Measurements from ENCODE around the gene ANKRD23. TPM values are rescaled to one million over a fixed set of nuclear protein-coding genes. Genes with fewer than 3 reads are reported as not detected.

The ANKRD23 gene
- polyA plus RNA-seq, 1 donor from 2014 or later, result 12.1 TPM

DNA sequence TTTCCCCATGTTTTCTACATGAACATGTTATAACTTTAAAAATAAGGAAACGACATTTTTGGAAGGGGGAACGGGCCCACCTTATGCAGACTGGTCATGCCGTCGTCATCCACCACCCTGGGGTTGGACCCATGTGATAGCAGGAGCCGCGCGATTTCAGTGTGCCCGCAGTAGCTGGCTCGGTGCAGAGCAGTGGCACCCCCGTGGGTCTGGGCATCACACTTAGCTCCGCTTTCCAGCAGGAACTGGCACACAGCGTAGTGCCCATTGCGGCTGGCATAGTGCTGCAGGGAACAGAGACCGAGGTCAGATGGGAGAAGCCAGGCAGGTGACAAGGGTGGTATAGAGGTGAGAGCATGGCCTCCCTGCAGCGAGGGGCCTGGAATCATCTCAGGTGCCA is 9.5 kb upstream of the ANKRD23 start:
- TF ChIP-seq RAD21 (conservative IDR thresholded peaks at IDR 0.05) (no peak), EP300 (conservative IDR thresholded peaks at IDR 0.05; ENCODE audit: poor library complexity, severe bottlenecking) (no peak), MXI1 (conservative IDR thresholded peaks at IDR 0.05; ENCODE audit: poor library complexity, severe bottlenecking) (no peak), CTCF (IDR thresholded peaks at IDR 0.05; ENCODE audit: poor library complexity, severe bottlenecking) (no peak), TAF1 (IDR thresholded peaks at IDR 0.05; ENCODE audit: low read depth) (no peak)
- TF ChIP-seq, protein P1, sequence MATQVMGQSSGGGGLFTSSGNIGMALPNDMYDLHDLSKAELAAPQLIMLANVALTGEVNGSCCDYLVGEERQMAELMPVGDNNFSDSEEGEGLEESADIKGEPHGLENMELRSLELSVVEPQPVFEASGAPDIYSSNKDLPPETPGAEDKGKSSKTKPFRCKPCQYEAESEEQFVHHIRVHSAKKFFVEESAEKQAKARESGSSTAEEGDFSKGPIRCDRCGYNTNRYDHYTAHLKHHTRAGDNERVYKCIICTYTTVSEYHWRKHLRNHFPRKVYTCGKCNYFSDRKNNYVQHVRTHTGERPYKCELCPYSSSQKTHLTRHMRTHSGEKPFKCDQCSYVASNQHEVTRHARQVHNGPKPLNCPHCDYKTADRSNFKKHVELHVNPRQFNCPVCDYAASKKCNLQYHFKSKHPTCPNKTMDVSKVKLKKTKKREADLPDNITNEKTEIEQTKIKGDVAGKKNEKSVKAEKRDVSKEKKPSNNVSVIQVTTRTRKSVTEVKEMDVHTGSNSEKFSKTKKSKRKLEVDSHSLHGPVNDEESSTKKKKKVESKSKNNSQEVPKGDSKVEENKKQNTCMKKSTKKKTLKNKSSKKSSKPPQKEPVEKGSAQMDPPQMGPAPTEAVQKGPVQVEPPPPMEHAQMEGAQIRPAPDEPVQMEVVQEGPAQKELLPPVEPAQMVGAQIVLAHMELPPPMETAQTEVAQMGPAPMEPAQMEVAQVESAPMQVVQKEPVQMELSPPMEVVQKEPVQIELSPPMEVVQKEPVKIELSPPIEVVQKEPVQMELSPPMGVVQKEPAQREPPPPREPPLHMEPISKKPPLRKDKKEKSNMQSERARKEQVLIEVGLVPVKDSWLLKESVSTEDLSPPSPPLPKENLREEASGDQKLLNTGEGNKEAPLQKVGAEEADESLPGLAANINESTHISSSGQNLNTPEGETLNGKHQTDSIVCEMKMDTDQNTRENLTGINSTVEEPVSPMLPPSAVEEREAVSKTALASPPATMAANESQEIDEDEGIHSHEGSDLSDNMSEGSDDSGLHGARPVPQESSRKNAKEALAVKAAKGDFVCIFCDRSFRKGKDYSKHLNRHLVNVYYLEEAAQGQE (IDR thresholded peaks at IDR 0.05; ENCODE audit: borderline replicate concordance), result no peak
- Histone ChIP-seq H3K9ac (ENCODE audit: low read length) (no peak overlapping the region), H3K27me3 (ENCODE audit: insufficient read depth, low read depth, low read length) (no peaks in the 10 kb centered on the region), H3K9me3 (ENCODE audit: low read length) (no peaks in the 10 kb centered on the region), H3K79me2 (replicated peaks; ENCODE audit: insufficient read depth, low read length) (peaks cover 26% of the 10 kb centered on the region), H3K9me2 (ENCODE audit: insufficient read depth, low read length) (no peaks in the 10 kb centered on the region), H3K4me2 (ENCODE audit: low read length) (no peak overlapping the region), H4K20me1 (ENCODE audit: insufficient read depth) (no peaks in the 10 kb centered on the region), H2AFZ (ENCODE audit: low read depth, low read length) (no peak overlapping the region), H3K4me3 (ENCODE audit: low read length) (no peak overlapping the region), H3K36me3 (ENCODE audit: insufficient read depth, low read length) (peaks cover 4% of the 10 kb centered on the region), H3F3A (ENCODE audit: insufficient read depth, low read length, poor library complexity, severe bottlenecking) (no peaks in the 10 kb centered on the region), H3K27ac (ENCODE audit: low read length) (no peak overlapping the region)

- Histone ChIP-seq H3K9ac (ENCODE audit: low read length) (no peak overlapping the region), H3K4me2 (ENCODE audit: low read length) (no peak overlapping the region), H3K79me2 (replicated peaks; ENCODE audit: insufficient read depth, low read length) (peaks cover 26% of the 10 kb centered on the region), H3F3A (ENCODE audit: insufficient read depth, low read length, poor library complexity, severe bottlenecking) (no peaks in the 10 kb centered on the region), H3K27ac (ENCODE audit: low read length) (no peak overlapping the region), H3K4me3 (ENCODE audit: low read length) (no peak overlapping the region), H2AFZ (ENCODE audit: low read depth, low read length) (no peak overlapping the region), H3K9me2 (ENCODE audit: insufficient read depth, low read length) (no peaks in the 10 kb centered on the region), H4K20me1 (ENCODE audit: insufficient read depth) (no peaks in the 10 kb centered on the region), H3K36me3 (ENCODE audit: insufficient read depth, low read length) (peaks cover 4% of the 10 kb centered on the region), H3K9me3 (ENCODE audit: low read length) (no peaks in the 10 kb centered on the region), H3K27me3 (ENCODE audit: insufficient read depth, low read depth, low read length) (no peaks in the 10 kb centered on the region)
- no peak for TF ChIP-seq EZH2 (IDR thresholded peaks at IDR 0.05; ENCODE audit: borderline replicate concordance, insufficient read depth, low read length, poor library complexity, severe bottlenecking)
- no peak for TF ChIP-seq CTCF (IDR thresholded peaks at IDR 0.05; ENCODE audit: poor library complexity, severe bottlenecking)
- TF ChIP-seq SMC3 (conservative IDR thresholded peaks at IDR 0.05; ENCODE audit: poor library complexity), result no peak
These were observed 8.8 kb upstream of the ANKRD23 start for GRCh38 chr2:96852667-96853066.
